Uterus (tissue), 2 donors: Measurements from ENCODE around the gene SMIM1.

Source experiments
- CTCF ChIP-seq, 4 experiments: fragments of 200-600 bp in 2 of 4; fragments of 450-650 bp in 2 of 4; sonication (generic) in 2 of 4; IDR thresholded peaks; one replicate each; pipeline ENCODE4 v1.5.1; 2016 to 2019; ENCODE audit warnings: antibody characterized with exemption in 4 of 4, mild to moderate bottlenecking in 2 of 4, moderate library complexity in 1 of 4
- POLR2A ChIP-seq, 2 donors: fragments of 450-650 bp; IDR thresholded peaks; one replicate each; pipeline ENCODE4 v1.6.1; 2016; ENCODE audit warnings: antibody characterized with exemption in 2 of 2, mild to moderate bottlenecking in 1 of 2, moderate library complexity in 1 of 2

DNA sequence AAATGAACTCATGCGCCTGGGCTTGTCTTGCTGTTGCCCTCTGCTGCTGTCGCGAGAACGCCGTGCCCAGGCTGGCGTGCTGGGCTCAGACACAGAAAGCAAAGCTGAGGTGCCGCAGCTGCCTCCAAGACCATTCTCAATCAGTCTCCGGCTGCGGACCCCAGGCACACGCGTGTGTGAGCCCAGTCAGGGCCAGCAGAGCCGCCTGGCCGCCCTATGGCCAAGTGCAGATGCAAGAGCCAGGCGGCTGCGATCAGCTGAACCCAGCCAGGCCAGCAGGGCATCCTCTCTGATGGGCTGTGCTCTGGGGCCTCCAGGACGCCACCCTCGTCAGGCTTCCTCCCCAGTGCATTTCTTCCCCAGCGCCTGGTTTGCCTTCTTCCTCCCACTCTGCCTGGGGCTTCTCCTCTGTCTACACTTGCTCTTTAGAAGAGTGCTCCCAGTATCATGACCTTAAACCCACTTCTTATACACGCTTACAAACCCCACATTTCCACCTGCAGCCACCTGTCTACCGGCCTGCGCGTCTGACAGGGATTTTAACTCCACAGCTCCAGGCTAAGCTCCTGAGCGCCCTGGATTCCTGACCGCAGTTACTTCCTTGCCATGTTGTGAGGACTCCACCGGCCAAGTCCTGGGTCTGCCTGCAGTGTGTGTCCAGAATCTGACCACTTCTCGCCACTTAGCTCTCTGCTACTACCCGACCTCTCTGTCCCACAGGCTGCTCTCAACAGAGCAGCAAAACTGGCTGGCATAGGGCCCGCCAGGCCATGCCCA, 45.5 kb downstream of the SMIM1 start:
- TF ChIP-seq CTCF (IDR thresholded peaks at IDR 0.05) = no peak
- TF ChIP-seq POLR2A (IDR thresholded peaks at IDR 0.05) = no peak
